Liver (tissue), 9 donors: ENCODE data around the gene SKI. TPM values are rescaled to one million over a fixed set of nuclear protein-coding genes. Genes with fewer than 3 reads are reported as not detected.
A peak's percentile ranks its signal among the peaks of the same experiment; 100 is the strongest.

ENCODE experiments used
- DNase-seq: peaks from one replicate; pipeline ENCODE4 v3.0.0-alpha.2; 2017; ENCODE audit warnings: low spot score
- H3K27ac ChIP-seq, 2 donors: one replicate each; pipeline ENCODE4 v1.7.0; 2013; ENCODE audit warnings: inconsistent platforms in 2 of 2, low read length in 2 of 2, control low read depth in 1 of 2, low read depth in 1 of 2, mild to moderate bottlenecking in 1 of 2
- H3K27me3 ChIP-seq, 4 donors: one replicate each; pipeline versions ENCODE4 v1.6.1 to v1.7.0; 2013; ENCODE audit warnings: low read length in 3 of 4, inconsistent platforms in 1 of 4, mild to moderate bottlenecking in 1 of 4, moderate library complexity in 1 of 4; ENCODE audit not compliant: control insufficient read depth in 4 of 4, insufficient read depth in 4 of 4
- H3K36me3 ChIP-seq, 4 donors: one replicate each; pipeline versions ENCODE4 v1.6.1 to v1.7.0; 2013; ENCODE audit warnings: low read length in 3 of 4, mild to moderate bottlenecking in 3 of 4, low read depth in 1 of 4, moderate library complexity in 1 of 4; ENCODE audit not compliant: control insufficient read depth in 4 of 4, insufficient read depth in 3 of 4
- H3K4me1 ChIP-seq, 4 donors: one replicate each; pipeline versions ENCODE4 v1.6.1 to v1.7.0; 2013; ENCODE audit warnings: low read length in 3 of 4, mild to moderate bottlenecking in 3 of 4, moderate library complexity in 1 of 4; ENCODE audit not compliant: control insufficient read depth in 4 of 4, insufficient read depth in 4 of 4
- H3K4me3 ChIP-seq, 3 donors: one replicate each; pipeline versions ENCODE4 v1.6.1 to v1.7.0; 2013; ENCODE audit warnings: low read length in 3 of 3, control low read depth in 1 of 3, low read depth in 1 of 3, mild to moderate bottlenecking in 1 of 3
- H3K9ac ChIP-seq, 2 donors: one replicate each; pipeline ENCODE4 v1.7.0; 2013; ENCODE audit warnings: low read length in 2 of 2, mild to moderate bottlenecking in 2 of 2, moderate library complexity in 2 of 2, control low read depth in 1 of 2, low read depth in 1 of 2
- H3K9me3 ChIP-seq, 4 donors: one replicate each; pipeline versions ENCODE4 v1.6.1 to v1.7.0; 2013; ENCODE audit warnings: low read length in 3 of 4; ENCODE audit not compliant: control insufficient read depth in 4 of 4
- CTCF ChIP-seq: fragments of 150-350 bp; IDR thresholded peaks from 2 replicates; pipeline ENCODE4 v1.5.1; 2017; ENCODE audit warnings: improper control_type of control experiment, low read depth, low read length; ENCODE audit not compliant: missing input control
- EGR1 ChIP-seq, 2 donors: IDR thresholded peaks; 2 replicates each; pipeline ENCODE4 v1.6.1; 2016 to 2018; ENCODE audit warnings: antibody characterized with exemption in 2 of 2, low read depth in 2 of 2
- FOXA1 ChIP-seq: IDR thresholded peaks from 2 replicates; pipeline ENCODE4 v1.6.1; 2016; ENCODE audit warnings: antibody characterized with exemption
- FOXA2 ChIP-seq: IDR thresholded peaks from 2 replicates; pipeline ENCODE4 v1.6.1; 2016; ENCODE audit warnings: antibody characterized with exemption
- HNF4A ChIP-seq, 2 donors: conservative IDR thresholded peaks; 2 replicates each; pipeline ENCODE4 v1.6.1; 2016; ENCODE audit warnings: antibody characterized with exemption in 2 of 2, mild to moderate bottlenecking in 2 of 2
- HNF4G ChIP-seq: IDR thresholded peaks from 2 replicates; pipeline ENCODE4 v1.6.1; 2016; ENCODE audit warnings: antibody characterized with exemption
- JUND ChIP-seq, 2 donors: IDR thresholded peaks; 2 replicates each; pipeline ENCODE4 v1.6.1; 2016; ENCODE audit warnings: antibody characterized with exemption in 2 of 2
- RXRA ChIP-seq, 2 donors: IDR thresholded peaks; 2 replicates each; pipeline ENCODE4 v1.6.1; 2017 to 2018; ENCODE audit warnings: antibody characterized with exemption in 2 of 2, mild to moderate bottlenecking in 1 of 2
- YY1 ChIP-seq: IDR thresholded peaks from 2 replicates; pipeline ENCODE4 v1.6.1; 2016; ENCODE audit warnings: antibody characterized with exemption, mild to moderate bottlenecking
- WGBS: extraction: QIAGEN DNeasy Blood & Tissue Kit; methylation state at CpG from one replicate; pipeline ENCODE4 v1.1.7; 2013; 5-methylcytosine and 5-hydroxymethylcytosine counted together
- polyA plus RNA-seq, 2 donors: library from polyadenylated mRNA; stranded (reverse) in 1 of 2; unstranded in 1 of 2; fragments of 200-250 nt in 1 of 2; fragments of >200 nt in 1 of 2; fragmentation: Nextera tagmentation in 1 of 2; extraction: Ambion mirVana in 1 of 2; gene quantifications; one replicate each; pipeline versions ENCODE4 v1.2.1 to v1.2.3, GENCODE V29; 2013 to 2015
- total RNA-seq, 2 donors: library from RNA; depleted of rRNA; stranded (reverse); fragments of >200 nt; gene quantifications; one replicate each; pipeline ENCODE4 v1.2.3, GENCODE V29; 2014
- TF ChIP-seq, protein P1 (sequence below): IDR thresholded peaks from 2 replicates; pipeline ENCODE4 v1.6.1; 2016; ENCODE audit warnings: antibody characterized with exemption
- TF ChIP-seq, protein P2 (sequence below): IDR thresholded peaks from 2 replicates; pipeline ENCODE4 v1.6.1; 2016; ENCODE audit warnings: antibody characterized with exemption, mild to moderate bottlenecking
- TF ChIP-seq, protein P3 (sequence below): IDR thresholded peaks from 2 replicates; pipeline ENCODE4 v1.6.1; 2016; ENCODE audit warnings: antibody characterized with exemption
- donor health status: healthy.
- donor health status: healthy.
- donor health status: healthy.
- donor health status: healthy.
- donor health status: healthy.

SKI gene
- total and polyA plus RNA-seq, 4 donors: 3.2 to 21.3 (median 19.5) TPM

- DNase-seq: no peak
- Histone ChIP-seq H3K27me3 (no peaks in the 10 kb centered on the region), H3K4me3 (no peak overlapping the region), H3K9me3 (no peaks in the 10 kb centered on the region), H3K9ac (no peak overlapping the region), H3K27ac (peak overlapping the region in 1 of 2 donors; percentile 67), H3K4me1 (peaks cover 9 to 48% (median 27%) of the 10 kb centered on the region in 4 donors), H3K36me3 (peaks cover 15 to 34% (median 18%) of the 10 kb centered on the region in 4 donors)
- 87% methylated on average over 17 of the region's 17 CpGs for WGBS
- TF ChIP-seq YY1: no peak
- TF ChIP-seq, protein P1, sequence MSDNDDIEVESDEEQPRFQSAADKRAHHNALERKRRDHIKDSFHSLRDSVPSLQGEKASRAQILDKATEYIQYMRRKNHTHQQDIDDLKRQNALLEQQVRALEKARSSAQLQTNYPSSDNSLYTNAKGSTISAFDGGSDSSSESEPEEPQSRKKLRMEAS: no peak
- TF ChIP-seq FOXA2: no peak
- TF ChIP-seq CTCF: no peak
- TF ChIP-seq RXRA (IDR thresholded peaks at IDR 0.05): no peak
- no peak for TF ChIP-seq JUND (IDR thresholded peaks at IDR 0.05)
- TF ChIP-seq, protein P2, sequence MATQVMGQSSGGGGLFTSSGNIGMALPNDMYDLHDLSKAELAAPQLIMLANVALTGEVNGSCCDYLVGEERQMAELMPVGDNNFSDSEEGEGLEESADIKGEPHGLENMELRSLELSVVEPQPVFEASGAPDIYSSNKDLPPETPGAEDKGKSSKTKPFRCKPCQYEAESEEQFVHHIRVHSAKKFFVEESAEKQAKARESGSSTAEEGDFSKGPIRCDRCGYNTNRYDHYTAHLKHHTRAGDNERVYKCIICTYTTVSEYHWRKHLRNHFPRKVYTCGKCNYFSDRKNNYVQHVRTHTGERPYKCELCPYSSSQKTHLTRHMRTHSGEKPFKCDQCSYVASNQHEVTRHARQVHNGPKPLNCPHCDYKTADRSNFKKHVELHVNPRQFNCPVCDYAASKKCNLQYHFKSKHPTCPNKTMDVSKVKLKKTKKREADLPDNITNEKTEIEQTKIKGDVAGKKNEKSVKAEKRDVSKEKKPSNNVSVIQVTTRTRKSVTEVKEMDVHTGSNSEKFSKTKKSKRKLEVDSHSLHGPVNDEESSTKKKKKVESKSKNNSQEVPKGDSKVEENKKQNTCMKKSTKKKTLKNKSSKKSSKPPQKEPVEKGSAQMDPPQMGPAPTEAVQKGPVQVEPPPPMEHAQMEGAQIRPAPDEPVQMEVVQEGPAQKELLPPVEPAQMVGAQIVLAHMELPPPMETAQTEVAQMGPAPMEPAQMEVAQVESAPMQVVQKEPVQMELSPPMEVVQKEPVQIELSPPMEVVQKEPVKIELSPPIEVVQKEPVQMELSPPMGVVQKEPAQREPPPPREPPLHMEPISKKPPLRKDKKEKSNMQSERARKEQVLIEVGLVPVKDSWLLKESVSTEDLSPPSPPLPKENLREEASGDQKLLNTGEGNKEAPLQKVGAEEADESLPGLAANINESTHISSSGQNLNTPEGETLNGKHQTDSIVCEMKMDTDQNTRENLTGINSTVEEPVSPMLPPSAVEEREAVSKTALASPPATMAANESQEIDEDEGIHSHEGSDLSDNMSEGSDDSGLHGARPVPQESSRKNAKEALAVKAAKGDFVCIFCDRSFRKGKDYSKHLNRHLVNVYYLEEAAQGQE: no peak
- TF ChIP-seq EGR1 (IDR thresholded peaks at IDR 0.05; ENCODE audit: low read depth in 2 of 2): no peak
- TF ChIP-seq HNF4G: no peak
- no peak for TF ChIP-seq FOXA1
- TF ChIP-seq, protein P3, sequence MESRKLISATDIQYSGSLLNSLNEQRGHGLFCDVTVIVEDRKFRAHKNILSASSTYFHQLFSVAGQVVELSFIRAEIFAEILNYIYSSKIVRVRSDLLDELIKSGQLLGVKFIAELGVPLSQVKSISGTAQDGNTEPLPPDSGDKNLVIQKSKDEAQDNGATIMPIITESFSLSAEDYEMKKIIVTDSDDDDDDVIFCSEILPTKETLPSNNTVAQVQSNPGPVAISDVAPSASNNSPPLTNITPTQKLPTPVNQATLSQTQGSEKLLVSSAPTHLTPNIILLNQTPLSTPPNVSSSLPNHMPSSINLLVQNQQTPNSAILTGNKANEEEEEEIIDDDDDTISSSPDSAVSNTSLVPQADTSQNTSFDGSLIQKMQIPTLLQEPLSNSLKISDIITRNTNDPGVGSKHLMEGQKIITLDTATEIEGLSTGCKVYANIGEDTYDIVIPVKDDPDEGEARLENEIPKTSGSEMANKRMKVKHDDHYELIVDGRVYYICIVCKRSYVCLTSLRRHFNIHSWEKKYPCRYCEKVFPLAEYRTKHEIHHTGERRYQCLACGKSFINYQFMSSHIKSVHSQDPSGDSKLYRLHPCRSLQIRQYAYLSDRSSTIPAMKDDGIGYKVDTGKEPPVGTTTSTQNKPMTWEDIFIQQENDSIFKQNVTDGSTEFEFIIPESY: no peak
Observed at GRCh38 chr1:2301607-2302291, 73.6 kb downstream of the SKI start.

- Histone ChIP-seq H3K4me1 (peaks cover 9 to 48% (median 27%) of the 10 kb centered on the region in 4 donors), H3K4me3 (no peak overlapping the region), H3K9me3 (no peaks in the 10 kb centered on the region), H3K36me3 (peaks cover 18 to 40% (median 24%) of the 10 kb centered on the region in 4 donors), H3K9ac (no peak overlapping the region), H3K27me3 (no peaks in the 10 kb centered on the region), H3K27ac (peak overlapping the region in 1 of 2 donors; percentile 42)
- peak; percentile 31 to 33 for TF ChIP-seq HNF4A (conservative IDR thresholded peaks at IDR 0.05)
- TF ChIP-seq JUND (IDR thresholded peaks at IDR 0.05): no peak
- DNase-seq: no peak
- 84% methylated on average over 24 of the region's 24 CpGs for WGBS
Observed at GRCh38 chr1:2302292-2302925, 74.3 kb downstream of the SKI start.
